Tongue (tissue), 3 donors: ENCODE measurements around the gene EIF4A2. TPM values are rescaled to one million over a fixed set of nuclear protein-coding genes. Genes with fewer than 3 reads are reported as not detected.
A peak's percentile ranks its signal among the peaks of the same experiment; 100 is the strongest.
"Not testable (repeated sequence)": the region's sequence is repeated elsewhere in the genome, so short reads cannot be mapped to it uniquely, and the experiment has no call there.

Experiments
- DNase-seq: peaks from one replicate; pipeline ENCODE4 v3.0.0-alpha.2; 2015
- small RNA-seq: library from RNA; depleted of rRNA; stranded (forward); fragments of <200 nt; gene quantifications from one replicate; pipeline ENCODE3, GENCODE V24; 2014; ENCODE audit warnings: low replicate concordance
- total RNA-seq: library from RNA; depleted of rRNA; stranded (reverse); fragments of >200 nt; gene quantifications from one replicate; pipeline ENCODE4 v1.2.3, GENCODE V29; 2014

The EIF4A2 gene
- total RNA-seq, 1 donor from 2014 or later: 863 TPM

GRCh38 chr3:186821429-186822387 is 38.3 kb downstream of the EIF4A2 start:
- DNase-seq: peak; percentile 72

- not testable (repeated sequence) for DNase-seq
Measured at GRCh38 chr3:186822388-186822759, 39.0 kb downstream of the EIF4A2 start.

- DNase-seq: no peak
Measured at GRCh38 chr3:186823386-186823785, 40.0 kb downstream of the EIF4A2 start.

GRCh38 chr3:186824430-186825139 is 41.2 kb downstream of the EIF4A2 start:
- no peak for DNase-seq

- peak; percentile 23 for DNase-seq
Measured at GRCh38 chr3:186825294-186825821, 42.0 kb downstream of the EIF4A2 start.

- no peak for DNase-seq
Measured at GRCh38 chr3:186825872-186826409, 42.6 kb downstream of the EIF4A2 start.

GRCh38 chr3:186826410-186826975 is 43.1 kb downstream of the EIF4A2 start:
- DNase-seq: no peak

GRCh38 chr3:186826976-186827857 is 43.8 kb downstream of the EIF4A2 start:
- peak; percentile 92 for DNase-seq

GRCh38 chr3:186828340-186828739 is 45.0 kb downstream of the EIF4A2 start:
- DNase-seq: no peak

GRCh38 chr3:186831798-186832197 is 48.4 kb downstream of the EIF4A2 start:
- no peak for DNase-seq

- DNase-seq: no peak
Measured at GRCh38 chr3:186832276-186832675, 48.9 kb downstream of the EIF4A2 start.

Small RNAs within 50 kb of the gene (small RNA-seq; reads per million reads assigned to genes)
- gene RF00092 (not detected), gene RNU6-1105P (not detected), gene SNORA4 (not detected), gene SNORA63 (not detected), gene SNORA81 (not detected), gene SNORD2 (not detected)

Other genes starting within 250 kb of the EIF4A2 start
- gene CRYGS, start 239.2 kb upstream of the EIF4A2 start, total RNA-seq: 0.62 TPM
- gene TBCCD1, start 216.2 kb upstream of the EIF4A2 start, total RNA-seq: 15.4 TPM
- gene DNAJB11, start 212.9 kb upstream of the EIF4A2 start, total RNA-seq: 45.7 TPM
- gene AHSG, start 170.5 kb upstream of the EIF4A2 start, total RNA-seq: not detected
- not detected for gene FETUB, start 143.2 kb upstream of the EIF4A2 start, total RNA-seq
- gene HRG, start 117.6 kb upstream of the EIF4A2 start, total RNA-seq: not detected
- gene KNG1, start 66.2 kb upstream of the EIF4A2 start, total RNA-seq: not detected
- gene RFC4, start 22.9 kb downstream of the EIF4A2 start, total RNA-seq: 21.8 TPM
- 0.31 TPM for gene ADIPOQ, start 59.1 kb downstream of the EIF4A2 start, total RNA-seq
- gene ST6GAL1, start 146.9 kb downstream of the EIF4A2 start, total RNA-seq: 34.3 TPM